ENCODE measurements around the gene FDCSP. TPM values are rescaled to one million over a fixed set of nuclear protein-coding genes. Genes with fewer than 3 reads are reported as not detected.

Gene FDCSP
- total RNA-seq, 1 donor from 2014 or later, result not detected

- TF ChIP-seq EZH2 (IDR thresholded peaks at IDR 0.05) (no peak), EZH2phosphoT487 (IDR thresholded peaks at IDR 0.05) (no peak), CTCF (IDR thresholded peaks at IDR 0.05) (no peak)
- Mint-ChIP-seq H3K4me1 (no peaks in the 10 kb centered on the region), H3K27me3 (ENCODE audit: insufficient read depth, low read depth) (peaks cover 2% of the 10 kb centered on the region), H3K27ac (no peak overlapping the region), H3K9me3 (no peaks in the 10 kb centered on the region), H3K36me3 (no peaks in the 10 kb centered on the region), H3K4me3 (no peak overlapping the region)
- no peak overlapping the region for H3K4me3 ChIP-seq
- no peaks in the 10 kb centered on the region for H3K36me3 ChIP-seq
- no peaks in the 10 kb centered on the region for H3K9me3 ChIP-seq (ENCODE audit: low read depth)
- no peak overlapping the region for H3K9ac ChIP-seq
- H3F3A ChIP-seq (ENCODE audit: low read depth), result no peaks in the 10 kb centered on the region
- H4K20me1 ChIP-seq (ENCODE audit: low read depth), result no peaks in the 10 kb centered on the region
- no peak overlapping the region for H3K27ac ChIP-seq
- no peaks in the 10 kb centered on the region for H3K27me3 ChIP-seq
- H2AFZ ChIP-seq (replicated peaks), result no peak overlapping the region
- no peaks in the 10 kb centered on the region for H3K79me2 ChIP-seq (ENCODE audit: low read depth)
- no peaks in the 10 kb centered on the region for H3K4me1 ChIP-seq
- DNase-seq (ENCODE audit: low spot score), result no peak
- no peak overlapping the region for H3K4me2 ChIP-seq
Measured at GRCh38 chr4:70277121-70277520, 51.2 kb downstream of the FDCSP start.

GRCh38 chr4:70280567-70280966, 54.6 kb downstream of the FDCSP start:
- H3K9me3 ChIP-seq (ENCODE audit: low read depth), result no peaks in the 10 kb centered on the region
- no peak overlapping the region for H3K27ac ChIP-seq
- H3K27ac Mint-ChIP-seq, result no peak overlapping the region

More at GRCh38 chr4:70280567-70280966, 54.6 kb downstream of the FDCSP start:
- no peak overlapping the region for H3K4me3 ChIP-seq
- H4K20me1 ChIP-seq (ENCODE audit: low read depth), result no peaks in the 10 kb centered on the region
- peaks cover 2% of the 10 kb centered on the region for H3K27me3 Mint-ChIP-seq (ENCODE audit: insufficient read depth, low read depth)
- no peaks in the 10 kb centered on the region for H3K36me3 Mint-ChIP-seq
- no peak for TF ChIP-seq EZH2phosphoT487 (IDR thresholded peaks at IDR 0.05)
- H3K4me3 Mint-ChIP-seq, result no peak overlapping the region
- no peak for DNase-seq (ENCODE audit: low spot score)
- no peak overlapping the region for H3K4me2 ChIP-seq
- no peaks in the 10 kb centered on the region for H3F3A ChIP-seq (ENCODE audit: low read depth)
- H3K79me2 ChIP-seq (ENCODE audit: low read depth), result no peaks in the 10 kb centered on the region
- H3K9ac ChIP-seq, result no peak overlapping the region
- no peaks in the 10 kb centered on the region for H3K9me3 Mint-ChIP-seq
- H3K27me3 ChIP-seq, result no peaks in the 10 kb centered on the region
- no peak overlapping the region for H2AFZ ChIP-seq (replicated peaks)
- no peaks in the 10 kb centered on the region for H3K36me3 ChIP-seq
- no peaks in the 10 kb centered on the region for H3K4me1 Mint-ChIP-seq
- no peaks in the 10 kb centered on the region for H3K4me1 ChIP-seq

Other genes starting within 250 kb of the FDCSP start
- not detected in 2 replicates for gene STATH, start 230.2 kb upstream of the FDCSP start, total RNA-seq (ENCODE audit: low replicate concordance)
- gene HTN3, start 197.7 kb upstream of the FDCSP start, total RNA-seq (ENCODE audit: low replicate concordance), result not detected in 2 replicates
- gene HTN1, start 175.7 kb upstream of the FDCSP start, total RNA-seq (ENCODE audit: low replicate concordance), result not detected in 2 replicates
- not detected in 2 replicates for gene PRR27, start 71.9 kb upstream of the FDCSP start, total RNA-seq (ENCODE audit: low replicate concordance)
- gene ODAM, start 30.4 kb upstream of the FDCSP start, total RNA-seq (ENCODE audit: low replicate concordance), result not detected in 2 replicates
- gene CSN3, start 16.5 kb downstream of the FDCSP start, total RNA-seq (ENCODE audit: low replicate concordance), result not detected in 2 replicates
- 0.09 and 0.26 TPM in 2 replicates for gene CABS1, start 108.9 kb downstream of the FDCSP start, total RNA-seq (ENCODE audit: low replicate concordance)
- not detected in 2 replicates for gene SMR3A, start 134.6 kb downstream of the FDCSP start, total RNA-seq (ENCODE audit: low replicate concordance)
- gene SMR3B, start 157.0 kb downstream of the FDCSP start, total RNA-seq (ENCODE audit: low replicate concordance), result not detected in 2 replicates
- not detected in 2 replicates for gene OPRPN, start 171.8 kb downstream of the FDCSP start, total RNA-seq (ENCODE audit: low replicate concordance)
- not detected in 2 replicates for gene MUC7, start 246.1 kb downstream of the FDCSP start, total RNA-seq (ENCODE audit: low replicate concordance)

All from neural progenitor cell (in vitro differentiated cells).